Progenitor cell of endocrine pancreas (in vitro differentiated cells): ENCODE results near the gene SPRR1A. TPM values are rescaled to one million over a fixed set of nuclear protein-coding genes. Genes with fewer than 3 reads are reported as not detected.

ENCODE experiments used
- DNase-seq: peaks from one replicate; pipeline ENCODE4 v3.0.0; 2021; ENCODE audit warnings: low spot score; ENCODE audit not compliant: unreplicated experiment
- H3K27ac Mint-ChIP-seq: 2 replicates; pipeline ENCODE4 v1.8.0; 2021; ENCODE audit warnings: mild to moderate bottlenecking, moderate library complexity, mixed read lengths
- H3K27me3 Mint-ChIP-seq: 2 replicates; pipeline ENCODE4 v1.8.0; 2021; ENCODE audit warnings: mixed read lengths
- H3K36me3 Mint-ChIP-seq: 2 replicates; pipeline ENCODE4 v1.8.0; 2022; ENCODE audit warnings: mixed read lengths; ENCODE audit not compliant: insufficient read depth
- H3K4me1 Mint-ChIP-seq: 2 replicates; pipeline ENCODE4 v1.8.0; 2021; ENCODE audit warnings: low read depth, mixed read lengths
- H3K4me3 Mint-ChIP-seq: 2 replicates; pipeline ENCODE4 v1.8.0; 2021; ENCODE audit warnings: low read depth, mild to moderate bottlenecking, moderate library complexity, mixed read lengths
- H3K9me3 Mint-ChIP-seq: 2 replicates; pipeline ENCODE4 v1.8.0; 2021; ENCODE audit warnings: low read depth, mixed read lengths
- CTCF ChIP-seq: fragments of 200-600 bp; sonication (generic); IDR thresholded peaks from one replicate; pipeline ENCODE4 v1.5.0; 2021; ENCODE audit warnings: antibody characterized with exemption, mild to moderate bottlenecking; ENCODE audit not compliant: unreplicated experiment
- total RNA-seq: library from RNA; stranded (reverse); gene quantifications from 2 replicates; pipeline ENCODE4 v1.2.1, GENCODE V29; 2021

Gene SPRR1A
- total RNA-seq, 1 donor from 2014 or later: not detected

GRCh38 chr1:152970495-152970894 is 13.4 kb upstream of the SPRR1A start, which contains the start of gene SPRR4:
SPRR4 (plus strand) TSS chr1:152970648; CDS start chr1:152971891, 1,243 bp downstream.
- no peak within 1 kb of the TSS for H3K27ac Mint-ChIP-seq
- TF ChIP-seq CTCF: no peak
- no peak for DNase-seq
- peaks cover 6% of the 10 kb centered on the region for H3K9me3 Mint-ChIP-seq
- H3K27me3 Mint-ChIP-seq: no peaks in the 10 kb centered on the region
- no peak within 1 kb of the TSS for H3K4me3 Mint-ChIP-seq
- H3K36me3 Mint-ChIP-seq: no peaks in the 10 kb centered on the region
- no peaks in the 10 kb centered on the region for H3K4me1 Mint-ChIP-seq

DNA sequence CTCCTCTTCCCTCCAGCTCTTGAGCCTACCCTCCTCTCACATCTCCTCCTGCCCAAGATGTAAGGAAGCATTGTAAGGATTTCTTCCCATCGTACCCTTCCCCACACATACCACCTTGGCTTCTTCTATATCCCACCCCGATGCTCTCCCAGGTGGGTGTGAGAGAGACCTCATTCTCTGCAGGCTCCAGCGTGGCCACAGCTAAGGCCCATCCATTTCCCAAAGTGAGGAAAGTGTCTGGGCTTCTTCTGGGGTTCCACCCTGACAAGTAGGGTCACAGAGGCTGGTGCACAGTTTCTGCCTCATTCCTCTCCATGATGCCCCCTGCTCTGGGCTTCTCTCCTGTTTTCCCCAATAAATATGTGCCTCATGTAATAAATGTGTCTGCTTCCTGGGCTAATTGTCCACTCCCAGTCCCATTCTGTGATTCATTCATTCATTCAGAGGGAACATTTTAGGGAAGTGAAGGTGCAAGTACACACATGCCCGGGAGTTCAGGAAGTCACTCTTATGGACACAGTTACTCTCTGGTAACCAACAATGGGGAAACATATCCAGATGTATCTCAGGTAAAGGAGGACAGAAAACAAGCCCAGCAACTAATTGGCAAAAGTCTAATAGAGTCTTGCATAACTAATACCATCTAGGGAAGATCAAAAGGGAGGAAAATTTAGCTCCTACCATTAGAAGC is 11.5 kb upstream of the SPRR1A start:
- DNase-seq: no peak
- no peaks in the 10 kb centered on the region for H3K36me3 Mint-ChIP-seq

GRCh38 chr1:152976688-152977087 is 7.2 kb upstream of the SPRR1A start:
- H3K36me3 Mint-ChIP-seq: no peaks in the 10 kb centered on the region
- H3K4me1 Mint-ChIP-seq: peaks cover 10% of the 10 kb centered on the region

More for the DNA sequence above, 11.5 kb upstream of the SPRR1A start:
- no peaks in the 10 kb centered on the region for H3K27me3 Mint-ChIP-seq
- peaks cover 6% of the 10 kb centered on the region for H3K9me3 Mint-ChIP-seq
- no peak for TF ChIP-seq CTCF
- H3K27ac Mint-ChIP-seq: no peak overlapping the region
- no peak overlapping the region for H3K4me3 Mint-ChIP-seq
- no peaks in the 10 kb centered on the region for H3K4me1 Mint-ChIP-seq

GRCh38 chr1:152977614-152978013 is 6.3 kb upstream of the SPRR1A start:
- no peaks in the 10 kb centered on the region for H3K36me3 Mint-ChIP-seq

More at GRCh38 chr1:152976688-152977087, 7.2 kb upstream of the SPRR1A start:
- H3K27ac Mint-ChIP-seq: no peak overlapping the region
- no peak overlapping the region for H3K4me3 Mint-ChIP-seq
- H3K9me3 Mint-ChIP-seq: peaks cover 6% of the 10 kb centered on the region
- DNase-seq: no peak
- no peaks in the 10 kb centered on the region for H3K27me3 Mint-ChIP-seq
- no peak for TF ChIP-seq CTCF

DNA sequence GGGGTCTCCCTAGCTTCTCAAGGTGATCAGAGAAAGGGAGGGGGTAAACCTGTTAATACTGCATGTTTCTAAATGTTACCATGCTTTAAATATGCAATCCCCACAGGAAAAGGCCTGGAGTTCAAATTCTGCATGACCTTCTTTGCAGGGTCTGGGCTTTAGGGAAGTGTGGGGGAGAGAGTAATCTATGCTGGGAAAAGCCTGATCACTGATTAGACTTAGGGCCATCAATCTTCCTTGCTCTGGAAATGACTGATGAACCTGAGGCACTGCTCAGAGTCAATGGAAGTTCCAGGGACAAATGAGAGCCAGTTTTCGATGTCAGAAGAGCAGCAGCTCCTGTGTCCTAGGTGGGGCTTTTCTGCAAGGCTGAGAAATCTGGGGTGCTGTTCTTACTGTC is 3.2 kb upstream of the SPRR1A start:
- DNase-seq: no peak
- Mint-ChIP-seq H3K27ac (peak overlapping the region; percentile 5), H3K27me3 (no peaks in the 10 kb centered on the region), H3K9me3 (no peaks in the 10 kb centered on the region), H3K36me3 (no peaks in the 10 kb centered on the region), H3K4me1 (peaks cover 10% of the 10 kb centered on the region), H3K4me3 (no peak overlapping the region)
- no peak for TF ChIP-seq CTCF

More at GRCh38 chr1:152977614-152978013, 6.3 kb upstream of the SPRR1A start:
- H3K27me3 Mint-ChIP-seq: no peaks in the 10 kb centered on the region
- peaks cover 6% of the 10 kb centered on the region for H3K9me3 Mint-ChIP-seq
- no peak for DNase-seq
- H3K27ac Mint-ChIP-seq: peak overlapping the region; percentile 47
- no peak overlapping the region for H3K4me3 Mint-ChIP-seq
- H3K4me1 Mint-ChIP-seq: peaks cover 10% of the 10 kb centered on the region
- TF ChIP-seq CTCF: no peak
